ENCODE data around the gene PDXK.

DNA sequence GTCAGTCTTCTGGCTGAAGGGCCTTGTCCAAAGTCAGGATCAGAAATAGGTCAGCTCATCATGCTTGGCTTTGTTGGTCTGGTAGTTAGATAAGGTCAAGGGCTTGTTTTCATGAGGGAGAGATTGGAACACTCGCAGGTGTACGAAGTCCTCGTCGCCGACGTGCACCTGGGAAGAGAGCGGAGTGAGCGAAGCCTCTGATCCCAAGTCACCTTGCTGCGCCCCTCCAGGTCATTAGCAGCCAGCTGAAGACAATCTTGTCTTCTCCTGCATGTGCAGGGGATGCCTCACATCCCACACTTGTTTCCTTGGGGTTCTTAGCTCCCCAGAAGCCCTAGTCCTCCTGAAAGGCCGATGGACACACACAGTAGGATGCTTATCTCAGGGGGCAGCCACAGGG lies 55.2 kb downstream of the PDXK start:
- TF ChIP-seq, protein P1, sequence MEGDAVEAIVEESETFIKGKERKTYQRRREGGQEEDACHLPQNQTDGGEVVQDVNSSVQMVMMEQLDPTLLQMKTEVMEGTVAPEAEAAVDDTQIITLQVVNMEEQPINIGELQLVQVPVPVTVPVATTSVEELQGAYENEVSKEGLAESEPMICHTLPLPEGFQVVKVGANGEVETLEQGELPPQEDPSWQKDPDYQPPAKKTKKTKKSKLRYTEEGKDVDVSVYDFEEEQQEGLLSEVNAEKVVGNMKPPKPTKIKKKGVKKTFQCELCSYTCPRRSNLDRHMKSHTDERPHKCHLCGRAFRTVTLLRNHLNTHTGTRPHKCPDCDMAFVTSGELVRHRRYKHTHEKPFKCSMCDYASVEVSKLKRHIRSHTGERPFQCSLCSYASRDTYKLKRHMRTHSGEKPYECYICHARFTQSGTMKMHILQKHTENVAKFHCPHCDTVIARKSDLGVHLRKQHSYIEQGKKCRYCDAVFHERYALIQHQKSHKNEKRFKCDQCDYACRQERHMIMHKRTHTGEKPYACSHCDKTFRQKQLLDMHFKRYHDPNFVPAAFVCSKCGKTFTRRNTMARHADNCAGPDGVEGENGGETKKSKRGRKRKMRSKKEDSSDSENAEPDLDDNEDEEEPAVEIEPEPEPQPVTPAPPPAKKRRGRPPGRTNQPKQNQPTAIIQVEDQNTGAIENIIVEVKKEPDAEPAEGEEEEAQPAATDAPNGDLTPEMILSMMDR (optimal IDR thresholded peaks at IDR 0.05 in 1 of 3, IDR thresholded peaks at IDR 0.05 in 1 of 3, conservative IDR thresholded peaks at IDR 0.05 in 1 of 3; ENCODE audit: extremely low read depth in 1 of 3, insufficient read depth in 2 of 3, low read length in 3 of 3) = no peak
- no peak for TF ChIP-seq EZH2 (IDR thresholded peaks at IDR 0.05; ENCODE audit: low read length)
